Measurements from ENCODE around the gene FAM53B. TPM values are rescaled to one million over a fixed set of nuclear protein-coding genes. Genes with fewer than 3 reads are reported as not detected.
A peak's percentile ranks its signal among the peaks of the same experiment; 100 is the strongest.

Gene FAM53B
- total RNA-seq, 2 donors from 2014 or later, result 19.3 to 22.6 TPM

- Histone ChIP-seq H3K4me1 (ENCODE audit: control insufficient read depth, insufficient read depth, low read length) (peaks cover 26% of the 10 kb centered on the region), H3K4me3 (ENCODE audit: low read length) (no peak overlapping the region), H3K9me3 (ENCODE audit: control insufficient read depth, low read length) (no peaks in the 10 kb centered on the region), H3K36me3 (ENCODE audit: control insufficient read depth, insufficient read depth, low read length) (no peaks in the 10 kb centered on the region), H3K9ac (ENCODE audit: extremely low read depth, low read length, poor library complexity, severe bottlenecking) (no peak overlapping the region), H3K27me3 (ENCODE audit: control insufficient read depth, insufficient read depth, low read length, poor library complexity, severe bottlenecking) (no peaks in the 10 kb centered on the region), H3K27ac (ENCODE audit: low read depth, low read length) (no peak overlapping the region)
- WGBS, 2 experiments (ENCODE audit: insufficient coverage in 1 of 2, insufficient read length in 1 of 2), result 33 to 57% methylated on average over 5 to 13 of the region's 13 CpGs
- H3K36me3 Mint-ChIP-seq (ENCODE audit: low read depth), result no peaks in the 10 kb centered on the region
- peak overlapping the region; percentile 11 for H3K4me3 Mint-ChIP-seq
- DNase-seq, result peak; percentile 95
- TF ChIP-seq, protein P1, sequence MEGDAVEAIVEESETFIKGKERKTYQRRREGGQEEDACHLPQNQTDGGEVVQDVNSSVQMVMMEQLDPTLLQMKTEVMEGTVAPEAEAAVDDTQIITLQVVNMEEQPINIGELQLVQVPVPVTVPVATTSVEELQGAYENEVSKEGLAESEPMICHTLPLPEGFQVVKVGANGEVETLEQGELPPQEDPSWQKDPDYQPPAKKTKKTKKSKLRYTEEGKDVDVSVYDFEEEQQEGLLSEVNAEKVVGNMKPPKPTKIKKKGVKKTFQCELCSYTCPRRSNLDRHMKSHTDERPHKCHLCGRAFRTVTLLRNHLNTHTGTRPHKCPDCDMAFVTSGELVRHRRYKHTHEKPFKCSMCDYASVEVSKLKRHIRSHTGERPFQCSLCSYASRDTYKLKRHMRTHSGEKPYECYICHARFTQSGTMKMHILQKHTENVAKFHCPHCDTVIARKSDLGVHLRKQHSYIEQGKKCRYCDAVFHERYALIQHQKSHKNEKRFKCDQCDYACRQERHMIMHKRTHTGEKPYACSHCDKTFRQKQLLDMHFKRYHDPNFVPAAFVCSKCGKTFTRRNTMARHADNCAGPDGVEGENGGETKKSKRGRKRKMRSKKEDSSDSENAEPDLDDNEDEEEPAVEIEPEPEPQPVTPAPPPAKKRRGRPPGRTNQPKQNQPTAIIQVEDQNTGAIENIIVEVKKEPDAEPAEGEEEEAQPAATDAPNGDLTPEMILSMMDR (conservative IDR thresholded peaks at IDR 0.05), result peak; percentile 89
- H3K9me3 Mint-ChIP-seq, result no peaks in the 10 kb centered on the region
- peaks cover 65% of the 10 kb centered on the region for H3K4me1 Mint-ChIP-seq
- H3K27ac Mint-ChIP-seq, result no peak overlapping the region
- no peaks in the 10 kb centered on the region for H3K27me3 Mint-ChIP-seq (ENCODE audit: insufficient read depth)
These were observed 2.8 kb downstream of the FAM53B start for GRCh38 chr10:124741281-124741921.

GRCh38 chr10:124740369-124741280 is 3.6 kb downstream of the FAM53B start:
- no peak overlapping the region for H3K9ac ChIP-seq (ENCODE audit: extremely low read depth, low read length, poor library complexity, severe bottlenecking)
- Mint-ChIP-seq H3K27ac (no peak overlapping the region), H3K36me3 (ENCODE audit: low read depth) (no peaks in the 10 kb centered on the region), H3K4me3 (peak overlapping the region; percentile 19), H3K9me3 (no peaks in the 10 kb centered on the region), H3K4me1 (peaks cover 63% of the 10 kb centered on the region), H3K27me3 (ENCODE audit: insufficient read depth) (no peaks in the 10 kb centered on the region)
- no peaks in the 10 kb centered on the region for H3K9me3 ChIP-seq (ENCODE audit: control insufficient read depth, low read length)
- 52 to 55% methylated on average over 11 to 16 of the region's 18 CpGs for WGBS, 2 experiments (ENCODE audit: insufficient coverage in 1 of 2, insufficient read length in 1 of 2)
- no peaks in the 10 kb centered on the region for H3K27me3 ChIP-seq (ENCODE audit: control insufficient read depth, insufficient read depth, low read length, poor library complexity, severe bottlenecking)
- DNase-seq, result peak; percentile 69
- no peak overlapping the region for H3K4me3 ChIP-seq (ENCODE audit: low read length)
- H3K27ac ChIP-seq (ENCODE audit: low read depth, low read length), result no peak overlapping the region
- TF ChIP-seq, protein P1 (conservative IDR thresholded peaks at IDR 0.05), result no peak
- peaks cover 26% of the 10 kb centered on the region for H3K4me1 ChIP-seq (ENCODE audit: control insufficient read depth, insufficient read depth, low read length)
- H3K36me3 ChIP-seq (ENCODE audit: control insufficient read depth, insufficient read depth, low read length), result no peaks in the 10 kb centered on the region

GRCh38 chr10:124739986-124740368 is 4.2 kb downstream of the FAM53B start:
- WGBS, 2 experiments (ENCODE audit: insufficient coverage in 1 of 2, insufficient read length in 1 of 2), result 22 to 24% methylated on average over 4 to 7 of the region's 7 CpGs
- Histone ChIP-seq H3K36me3 (ENCODE audit: control insufficient read depth, insufficient read depth, low read length) (no peaks in the 10 kb centered on the region), H3K4me3 (ENCODE audit: low read length) (peak overlapping the region; percentile 40), H3K9ac (ENCODE audit: extremely low read depth, low read length, poor library complexity, severe bottlenecking) (peak overlapping the region; percentile 7), H3K27me3 (ENCODE audit: control insufficient read depth, insufficient read depth, low read length, poor library complexity, severe bottlenecking) (no peaks in the 10 kb centered on the region), H3K27ac (ENCODE audit: low read depth, low read length) (no peak overlapping the region), H3K4me1 (ENCODE audit: control insufficient read depth, insufficient read depth, low read length) (peaks cover 22% of the 10 kb centered on the region), H3K9me3 (ENCODE audit: control insufficient read depth, low read length) (no peaks in the 10 kb centered on the region)
- Mint-ChIP-seq H3K27me3 (ENCODE audit: insufficient read depth) (no peaks in the 10 kb centered on the region), H3K4me1 (peaks cover 57% of the 10 kb centered on the region), H3K9me3 (no peaks in the 10 kb centered on the region), H3K27ac (no peak overlapping the region), H3K4me3 (peak overlapping the region; percentile 19), H3K36me3 (ENCODE audit: low read depth) (no peaks in the 10 kb centered on the region)
- peak; percentile 47 for DNase-seq
- TF ChIP-seq, protein P1 (conservative IDR thresholded peaks at IDR 0.05), result no peak
